ENCODE data around the gene HIRA. TPM values are rescaled to one million over a fixed set of nuclear protein-coding genes. Genes with fewer than 3 reads are reported as not detected.

HIRA gene
- total RNA-seq, 1 donor: 17.7 TPM

DNA sequence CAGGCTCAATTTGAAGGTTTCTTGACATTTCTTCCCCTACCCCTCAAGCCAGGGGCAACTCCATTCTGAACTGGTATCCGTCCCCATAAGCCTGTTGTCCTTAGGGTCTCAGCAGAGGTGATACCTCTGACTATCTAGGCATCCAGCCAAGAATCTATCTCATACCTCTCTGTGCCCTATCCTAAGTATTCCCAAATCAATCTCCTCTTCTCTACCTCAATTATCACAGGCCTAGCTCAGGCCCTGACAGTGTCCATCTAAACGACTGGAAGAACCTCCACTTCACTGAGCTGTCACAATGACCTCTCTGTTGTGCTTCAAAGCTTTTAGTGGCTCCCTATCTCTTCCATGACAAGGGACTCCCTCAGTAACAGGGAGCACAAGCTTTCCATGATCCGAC lies 26.9 kb downstream of the HIRA start:
- no peak overlapping the region for H3K4me3 ChIP-seq (ENCODE audit: low read depth, low read length)
- TF ChIP-seq, protein P1, sequence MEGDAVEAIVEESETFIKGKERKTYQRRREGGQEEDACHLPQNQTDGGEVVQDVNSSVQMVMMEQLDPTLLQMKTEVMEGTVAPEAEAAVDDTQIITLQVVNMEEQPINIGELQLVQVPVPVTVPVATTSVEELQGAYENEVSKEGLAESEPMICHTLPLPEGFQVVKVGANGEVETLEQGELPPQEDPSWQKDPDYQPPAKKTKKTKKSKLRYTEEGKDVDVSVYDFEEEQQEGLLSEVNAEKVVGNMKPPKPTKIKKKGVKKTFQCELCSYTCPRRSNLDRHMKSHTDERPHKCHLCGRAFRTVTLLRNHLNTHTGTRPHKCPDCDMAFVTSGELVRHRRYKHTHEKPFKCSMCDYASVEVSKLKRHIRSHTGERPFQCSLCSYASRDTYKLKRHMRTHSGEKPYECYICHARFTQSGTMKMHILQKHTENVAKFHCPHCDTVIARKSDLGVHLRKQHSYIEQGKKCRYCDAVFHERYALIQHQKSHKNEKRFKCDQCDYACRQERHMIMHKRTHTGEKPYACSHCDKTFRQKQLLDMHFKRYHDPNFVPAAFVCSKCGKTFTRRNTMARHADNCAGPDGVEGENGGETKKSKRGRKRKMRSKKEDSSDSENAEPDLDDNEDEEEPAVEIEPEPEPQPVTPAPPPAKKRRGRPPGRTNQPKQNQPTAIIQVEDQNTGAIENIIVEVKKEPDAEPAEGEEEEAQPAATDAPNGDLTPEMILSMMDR (IDR thresholded peaks at IDR 0.05; ENCODE audit: insufficient read depth, low read length): no peak
- no peak for DNase-seq (ENCODE audit: low read depth)

DNA sequence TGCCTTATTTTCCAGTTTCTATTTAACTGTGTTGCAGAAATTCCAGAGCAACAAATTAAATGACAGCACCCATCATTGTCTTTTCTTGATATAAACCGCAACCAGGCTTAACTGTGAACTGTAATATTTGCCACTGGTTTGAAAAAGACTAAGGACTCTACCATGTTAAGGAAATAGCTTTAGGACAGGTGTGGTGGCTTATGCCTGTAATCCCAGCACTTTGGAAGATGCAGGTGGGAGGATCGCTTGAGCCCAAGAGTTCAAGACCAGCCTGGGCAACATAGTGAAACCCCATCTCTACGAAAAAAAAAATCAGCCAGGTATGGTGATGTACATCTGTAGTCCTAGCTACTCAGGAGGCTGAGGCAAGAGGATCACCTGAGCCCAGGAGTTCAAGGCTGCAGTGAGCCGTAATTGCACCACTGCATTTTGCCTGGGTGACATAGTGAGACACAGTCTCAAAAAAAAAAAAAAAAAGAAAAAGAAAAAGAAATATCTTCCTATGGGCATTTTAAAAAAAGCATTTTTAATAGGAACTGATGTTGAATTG lies 28.8 kb downstream of the HIRA start:
- TF ChIP-seq, protein P1 (IDR thresholded peaks at IDR 0.05; ENCODE audit: insufficient read depth, low read length): no peak
- no peak for DNase-seq (ENCODE audit: low read depth)

DNA sequence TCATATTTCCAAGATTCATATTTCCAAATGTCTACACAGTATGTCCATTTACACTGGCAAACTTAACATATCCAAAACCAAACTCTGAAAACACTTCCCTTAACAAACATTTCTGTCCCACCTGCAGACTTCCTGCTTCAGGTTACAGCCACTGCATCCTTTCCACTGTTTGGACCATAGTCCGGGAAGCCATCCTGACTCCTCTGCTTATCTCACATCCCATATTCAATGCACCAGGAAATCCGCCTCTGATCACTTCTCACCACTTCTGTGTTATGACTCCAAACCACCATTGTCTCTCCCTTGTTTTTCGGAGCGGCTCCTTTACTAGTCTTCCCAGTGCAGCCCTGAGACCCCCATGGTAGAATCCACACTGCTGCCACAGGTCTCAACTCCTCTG lies 30.1 kb downstream of the HIRA start:
- H3K4me3 ChIP-seq (ENCODE audit: low read depth, low read length): no peak overlapping the region
- TF ChIP-seq, protein P1 (IDR thresholded peaks at IDR 0.05; ENCODE audit: insufficient read depth, low read length): no peak
- no peak for DNase-seq (ENCODE audit: low read depth)

More for the DNA sequence above, 28.8 kb downstream of the HIRA start:
- H3K4me3 ChIP-seq (ENCODE audit: low read depth, low read length): no peak overlapping the region

DNA sequence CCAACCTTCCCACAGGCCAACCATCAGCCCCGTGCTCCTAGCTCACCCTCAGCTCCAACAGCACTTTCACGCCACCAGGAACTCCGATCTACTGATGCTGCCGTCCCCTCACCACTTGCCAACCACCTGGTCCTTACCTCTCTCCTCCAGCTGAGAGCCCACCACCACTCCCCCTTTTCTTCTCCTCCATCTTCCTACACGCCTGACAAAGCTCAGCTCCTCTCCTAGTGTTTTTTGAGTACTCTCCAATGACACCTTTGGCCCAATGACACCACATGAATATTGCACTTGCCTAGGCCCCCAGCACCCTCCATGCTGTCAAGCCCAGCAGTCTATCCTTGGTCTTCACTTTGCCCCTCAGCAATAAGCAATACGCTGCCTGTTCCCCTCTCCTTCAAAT lies 30.7 kb downstream of the HIRA start:
- TF ChIP-seq, protein P1 (IDR thresholded peaks at IDR 0.05; ENCODE audit: insufficient read depth, low read length): no peak
- H3K4me3 ChIP-seq (ENCODE audit: low read depth, low read length): no peak overlapping the region
- DNase-seq (ENCODE audit: low read depth): no peak

DNA sequence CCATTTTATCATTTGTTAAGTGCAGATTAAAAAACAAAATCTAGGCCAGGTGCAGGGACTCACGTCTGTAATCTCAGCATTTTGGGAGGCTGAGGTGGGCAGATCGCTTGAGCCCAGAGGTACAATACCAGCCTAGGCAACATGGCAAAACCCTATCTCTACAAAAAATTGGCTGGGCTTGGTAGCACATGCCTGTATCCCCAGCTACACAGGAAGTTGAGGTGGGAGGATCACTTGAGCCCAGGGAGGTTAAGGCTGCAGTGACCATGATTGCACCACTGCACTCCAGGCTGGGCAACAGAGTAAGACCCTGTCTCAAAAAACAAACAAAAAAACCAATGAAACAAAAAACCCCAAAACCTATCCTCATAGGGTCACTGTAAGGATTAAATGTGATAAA lies 32.9 kb downstream of the HIRA start:
- no peak for DNase-seq (ENCODE audit: low read depth)
- TF ChIP-seq, protein P1 (IDR thresholded peaks at IDR 0.05; ENCODE audit: insufficient read depth, low read length): no peak
- no peak overlapping the region for H3K4me3 ChIP-seq (ENCODE audit: low read depth, low read length)

DNA sequence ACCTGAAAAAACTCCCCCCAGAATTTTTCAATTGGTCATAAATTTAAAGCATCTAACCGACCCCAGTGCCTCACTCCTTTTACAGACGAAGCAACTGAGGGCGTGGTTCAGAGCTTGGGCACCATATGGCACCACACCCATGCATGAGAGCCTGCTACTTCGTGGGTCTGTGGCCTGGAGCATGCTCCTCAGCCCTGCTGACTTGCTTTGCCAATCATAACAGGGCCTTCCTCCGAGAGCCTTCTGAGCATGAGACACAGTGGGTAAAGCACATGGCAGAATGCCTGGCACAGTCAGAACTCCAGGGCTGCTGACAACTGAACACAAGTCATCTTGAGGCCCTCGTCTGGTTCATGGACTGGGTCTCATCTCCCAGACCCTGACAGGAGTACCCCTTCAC lies 33.3 kb downstream of the HIRA start:
- TF ChIP-seq, protein P1 (IDR thresholded peaks at IDR 0.05; ENCODE audit: insufficient read depth, low read length): no peak
- H3K4me3 ChIP-seq (ENCODE audit: low read depth, low read length): no peak overlapping the region
- DNase-seq (ENCODE audit: low read depth): peak; percentile 21

DNA sequence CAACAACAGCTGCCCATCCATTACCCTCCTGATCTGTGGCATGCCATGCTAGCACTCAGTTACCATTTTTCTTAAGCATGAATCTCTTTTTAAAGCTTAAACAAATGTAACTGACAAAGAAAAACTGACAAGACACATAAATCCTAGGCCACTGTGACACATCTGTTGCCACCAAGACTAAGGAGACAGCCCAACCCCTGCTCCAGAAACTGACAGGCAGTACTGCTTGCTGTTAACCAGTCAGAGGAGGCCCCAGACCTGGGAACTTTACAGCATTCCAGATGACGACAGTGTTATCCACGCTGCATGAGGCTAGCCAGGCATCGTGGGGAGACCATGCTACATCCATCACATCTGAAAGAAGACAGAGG lies 33.8 kb downstream of the HIRA start:
- DNase-seq (ENCODE audit: low read depth): no peak
- TF ChIP-seq, protein P1 (IDR thresholded peaks at IDR 0.05; ENCODE audit: insufficient read depth, low read length): no peak
- no peak overlapping the region for H3K4me3 ChIP-seq (ENCODE audit: low read depth, low read length)

Data from fibroblast of the aortic adventitia (primary cell).